ENCODE data around the gene CHURC1.

CHURC1 gene

GRCh38 chr14:64889352-64889751 is 24.9 kb upstream of the CHURC1 start:
- Histone ChIP-seq H3K27me3 (peaks cover 0 to 5% of the 10 kb centered on the region in 2 donors), H3K4me3 (no peak overlapping the region), H3K4me1 (no peaks in the 10 kb centered on the region), H3K27ac (no peak overlapping the region), H3K9me3 (no peaks in the 10 kb centered on the region), H3K36me3 (no peaks in the 10 kb centered on the region)
- no peak for TF ChIP-seq CTCF (IDR thresholded peaks at IDR 0.05)
- intact Hi-C loops (cut with DNase I; ENCODE audit: low total_unique reads) = loop anchor here (10.0 kb wide), 1 partner anchor 225 kb away; no protein-coding TSS in a partner anchor
- DNase-seq = no peak

- Histone ChIP-seq H3K4me3 (no peak overlapping the region), H3K27me3 (peaks cover 0 to 5% of the 10 kb centered on the region in 2 donors), H3K9me3 (no peaks in the 10 kb centered on the region), H3K36me3 (no peaks in the 10 kb centered on the region), H3K27ac (no peak overlapping the region), H3K4me1 (no peaks in the 10 kb centered on the region)
- TF ChIP-seq CTCF (IDR thresholded peaks at IDR 0.05) = no peak
- DNase-seq = no peak
- intact Hi-C loops (cut with DNase I; ENCODE audit: low total_unique reads) = loop anchor here (5.0 kb wide), 1 partner anchor 69 kb away; no protein-coding TSS in a partner anchor
Measured at GRCh38 chr14:64891173-64891838, 22.9 kb upstream of the CHURC1 start.

- DNase-seq = no peak
- TF ChIP-seq CTCF (IDR thresholded peaks at IDR 0.05) = peak; percentile 62 to 80
- Histone ChIP-seq H3K9me3 (no peaks in the 10 kb centered on the region), H3K27me3 (peaks cover 0 to 5% of the 10 kb centered on the region in 2 donors), H3K4me1 (no peaks in the 10 kb centered on the region), H3K36me3 (no peaks in the 10 kb centered on the region), H3K27ac (no peak overlapping the region), H3K4me3 (no peak overlapping the region)
- intact Hi-C loops (cut with DNase I; ENCODE audit: low total_unique reads) = loop anchor here (5.0 kb wide), 1 partner anchor 70 kb away; no protein-coding TSS in a partner anchor
Measured at GRCh38 chr14:64891839-64892375, 22.3 kb upstream of the CHURC1 start.

GRCh38 chr14:64899958-64900357 is 14.3 kb upstream of the CHURC1 start:
- Histone ChIP-seq H3K36me3 (no peaks in the 10 kb centered on the region), H3K4me1 (no peaks in the 10 kb centered on the region), H3K27me3 (no peaks in the 10 kb centered on the region), H3K9me3 (no peaks in the 10 kb centered on the region), H3K27ac (no peak overlapping the region), H3K4me3 (no peak overlapping the region)
- no peak for TF ChIP-seq CTCF (IDR thresholded peaks at IDR 0.05)
- no peak for DNase-seq
- intact Hi-C loops (cut with DNase I; ENCODE audit: low total_unique reads) = no loop called here

- Histone ChIP-seq H3K9me3 (no peaks in the 10 kb centered on the region), H3K27ac (no peak overlapping the region), H3K36me3 (no peaks in the 10 kb centered on the region), H3K4me3 (no peak overlapping the region), H3K4me1 (no peaks in the 10 kb centered on the region), H3K27me3 (no peaks in the 10 kb centered on the region)
- no peak for DNase-seq
- no peak for TF ChIP-seq CTCF (IDR thresholded peaks at IDR 0.05)
- intact Hi-C loops (cut with DNase I; ENCODE audit: low total_unique reads) = no loop called here
Measured at GRCh38 chr14:64906022-64906421, 8.2 kb upstream of the CHURC1 start.
